GM23248 (cell line): ENCODE measurements around the gene ZDHHC11. TPM values are rescaled to one million over a fixed set of nuclear protein-coding genes. Genes with fewer than 3 reads are reported as not detected.
"Not testable (repeated sequence)": the region's sequence is repeated elsewhere in the genome, so short reads cannot be mapped to it uniquely, and the experiment has no call there.

Experiments used
- DNase-seq: peaks from one replicate; pipeline ENCODE4 v3.0.0-alpha.2; 2015
- H2AFZ ChIP-seq: fragments of 200-600 bp; sonication (generic); 2 replicates; pipeline ENCODE4 v1.6.1; 2016; ENCODE audit warnings: antibody characterized with exemption
- H3F3A ChIP-seq: fragments of 200-600 bp; sonication (generic); 2 replicates; pipeline ENCODE4 v1.6.1; 2016; ENCODE audit warnings: mild to moderate bottlenecking, antibody characterized with exemption, mixed run types; ENCODE audit not compliant: insufficient read depth
- H3K27ac ChIP-seq: fragments of 200-600 bp; sonication (generic); 2 replicates; pipeline ENCODE4 v1.5.1; 2016; ENCODE audit warnings: mild to moderate bottlenecking
- H3K27me3 ChIP-seq: fragments of 200-600 bp; sonication (generic); replicated peaks from 2 replicates; pipeline ENCODE4 v1.6.1; 2016; ENCODE audit warnings: mild to moderate bottlenecking; ENCODE audit not compliant: insufficient read depth
- H3K36me3 ChIP-seq: fragments of 200-600 bp; sonication (generic); 2 replicates; pipeline ENCODE4 v1.6.1; 2016; ENCODE audit warnings: low read depth, mild to moderate bottlenecking
- H3K4me1 ChIP-seq: fragments of 200-600 bp; sonication (generic); 2 replicates; pipeline ENCODE4 v1.6.1; 2016; ENCODE audit warnings: mild to moderate bottlenecking; ENCODE audit not compliant: insufficient read depth
- H3K4me2 ChIP-seq: fragments of 200-600 bp; sonication (generic); one replicate; pipeline ENCODE4 v1.6.1; 2016; ENCODE audit warnings: mild to moderate bottlenecking; ENCODE audit not compliant: unreplicated experiment
- H3K4me3 ChIP-seq: fragments of 200-600 bp; sonication (generic); 2 replicates; pipeline ENCODE4 v1.5.1; 2016; ENCODE audit warnings: mild to moderate bottlenecking
- H3K79me2 ChIP-seq: fragments of 200-600 bp; sonication (generic); 2 replicates; pipeline ENCODE4 v1.6.1; 2016; ENCODE audit warnings: mild to moderate bottlenecking; ENCODE audit not compliant: insufficient read depth
- H3K9ac ChIP-seq: fragments of 200-600 bp; sonication (generic); 2 replicates; pipeline ENCODE4 v1.6.1; 2016; ENCODE audit warnings: mild to moderate bottlenecking
- H3K9me2 ChIP-seq: fragments of 200-600 bp; sonication (generic); 2 replicates; pipeline ENCODE4 v1.6.1; 2016; ENCODE audit warnings: mixed run types, mild to moderate bottlenecking, moderate library complexity; ENCODE audit not compliant: insufficient read depth
- H3K9me3 ChIP-seq: fragments of 200-600 bp; sonication (generic); one replicate; pipeline ENCODE4 v1.6.1; 2017; ENCODE audit warnings: low read depth
- H4K20me1 ChIP-seq: fragments of 200-600 bp; sonication (generic); 2 replicates; pipeline ENCODE4 v1.6.0; 2016; ENCODE audit not compliant: insufficient read depth
- EZH2 ChIP-seq: fragments of 200-600 bp; sonication (generic); IDR thresholded peaks from 2 replicates; pipeline ENCODE4 v1.6.1; 2018; ENCODE audit warnings: antibody characterized with exemption, mild to moderate bottlenecking; ENCODE audit not compliant: insufficient read depth, poor library complexity, severe bottlenecking
- EZH2phosphoT487 ChIP-seq: fragments of 200-600 bp; sonication (generic); IDR thresholded peaks from 2 replicates; pipeline ENCODE4 v1.6.1; 2018; ENCODE audit warnings: antibody characterized with exemption, moderate library complexity, mild to moderate bottlenecking, low read depth; ENCODE audit not compliant: insufficient read depth
- WGBS, 2 experiments: methylation state at CpG; one replicate each; pipeline ENCODE4 v1.1.6; 2015 to 2017; ENCODE audit warnings: low lambda C conversion rate in 2 of 2, low coverage in 1 of 2; ENCODE audit errors: missing lambda C conversion rate in 2 of 2; 5-methylcytosine and 5-hydroxymethylcytosine counted together
- in situ Hi-C: fragments of 300-500 bp; cut with MboI; formaldehyde crosslinking; loops from 2 replicates; pipeline ENCODE4 v1.15.0; 2020
- polyA plus RNA-seq: library from polyadenylated mRNA; unstranded; fragments of >200 nt; fragmentation: Nextera tagmentation; extraction: Ambion mirVana; gene quantifications from 2 replicates; pipeline ENCODE4 v1.2.1, GENCODE V29; 2016
- total RNA-seq: library from RNA; depleted of rRNA; stranded (reverse); fragments of >200 nt; shearing (Covaris generic); gene quantifications from 2 replicates; pipeline ENCODE4 v1.2.3, GENCODE V29; 2014

ZDHHC11 gene
- total and polyA plus RNA-seq, 2 experiments from 2014 or later, result 0.26 to 0.65 TPM

DNA sequence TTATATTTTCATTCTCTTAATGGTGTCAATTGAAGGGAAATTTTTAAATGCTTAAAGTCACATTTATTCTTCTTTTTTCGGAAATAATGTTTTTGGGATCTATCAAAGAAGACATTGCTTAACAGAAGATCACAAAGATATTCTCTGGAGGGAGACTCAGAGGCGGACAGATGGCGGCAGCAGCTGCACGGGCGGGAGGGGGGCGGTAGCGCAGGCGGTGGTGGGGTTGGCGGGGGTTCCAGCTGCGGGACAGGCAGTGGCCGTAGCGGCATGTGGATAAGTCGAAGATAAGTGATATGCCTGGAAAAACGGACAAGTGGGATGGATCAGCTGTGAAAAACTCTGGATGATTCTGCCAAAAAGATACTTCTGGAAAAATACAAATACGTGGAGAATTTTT, 34.6 kb downstream of the ZDHHC11 start:
- no peak for DNase-seq
- H3K79me2 ChIP-seq, result no peaks in the 10 kb centered on the region
- no peak overlapping the region for H3K27ac ChIP-seq
- H4K20me1 ChIP-seq, result no peaks in the 10 kb centered on the region
- no peaks in the 10 kb centered on the region for H3K27me3 ChIP-seq
- H2AFZ ChIP-seq, result no peak overlapping the region
- H3K9ac ChIP-seq, result no peak overlapping the region
- no peak overlapping the region for H3K4me3 ChIP-seq
- no peak overlapping the region for H3K4me2 ChIP-seq
- in situ Hi-C loops, result no loop called here
- H3F3A ChIP-seq, result no peaks in the 10 kb centered on the region
- TF ChIP-seq EZH2 (no peak), EZH2phosphoT487 (no peak)
- no peaks in the 10 kb centered on the region for H3K9me2 ChIP-seq
- H3K36me3 ChIP-seq, result no peaks in the 10 kb centered on the region
- H3K4me1 ChIP-seq, result no peaks in the 10 kb centered on the region
- no peaks in the 10 kb centered on the region for H3K9me3 ChIP-seq
- 71 to 75% methylated on average over 15 of the region's 15 CpGs for WGBS, 2 experiments

DNA sequence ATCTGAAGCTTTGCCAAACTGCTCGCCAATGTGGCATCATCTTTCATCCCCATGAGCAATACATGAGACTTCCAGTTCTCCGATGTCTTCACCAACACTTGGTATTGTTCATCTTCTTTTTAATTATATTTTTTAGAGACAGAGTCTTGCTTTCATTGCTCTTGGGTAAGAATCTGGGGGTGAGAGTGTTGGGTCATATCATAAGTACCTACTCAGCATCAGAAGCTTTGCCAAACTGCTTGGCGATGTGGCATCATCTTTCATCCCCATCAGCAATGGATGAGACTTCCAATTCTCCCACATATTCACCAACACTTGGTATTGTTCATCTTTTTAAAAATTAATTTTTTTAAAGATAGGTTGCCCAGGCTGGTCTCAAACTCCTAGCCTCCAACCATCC, 35.3 kb downstream of the ZDHHC11 start:
- H3K36me3 ChIP-seq, result no peaks in the 10 kb centered on the region
- H3K4me2 ChIP-seq, result no peak overlapping the region
- H3K27me3 ChIP-seq, result no peaks in the 10 kb centered on the region
- no peak for DNase-seq
- H4K20me1 ChIP-seq, result no peaks in the 10 kb centered on the region
- TF ChIP-seq EZH2phosphoT487 (no peak), EZH2 (no peak)
- H3K9me2 ChIP-seq, result no peaks in the 10 kb centered on the region
- WGBS, 2 experiments, result 74 to 81% methylated on average over 3 of the region's 3 CpGs
- no peaks in the 10 kb centered on the region for H3K9me3 ChIP-seq
- H3K79me2 ChIP-seq, result no peaks in the 10 kb centered on the region
- H3F3A ChIP-seq, result no peaks in the 10 kb centered on the region
- no peak overlapping the region for H3K27ac ChIP-seq
- H3K9ac ChIP-seq, result no peak overlapping the region
- no peak overlapping the region for H2AFZ ChIP-seq
- in situ Hi-C loops, result no loop called here
- no peak overlapping the region for H3K4me3 ChIP-seq
- no peaks in the 10 kb centered on the region for H3K4me1 ChIP-seq

DNA sequence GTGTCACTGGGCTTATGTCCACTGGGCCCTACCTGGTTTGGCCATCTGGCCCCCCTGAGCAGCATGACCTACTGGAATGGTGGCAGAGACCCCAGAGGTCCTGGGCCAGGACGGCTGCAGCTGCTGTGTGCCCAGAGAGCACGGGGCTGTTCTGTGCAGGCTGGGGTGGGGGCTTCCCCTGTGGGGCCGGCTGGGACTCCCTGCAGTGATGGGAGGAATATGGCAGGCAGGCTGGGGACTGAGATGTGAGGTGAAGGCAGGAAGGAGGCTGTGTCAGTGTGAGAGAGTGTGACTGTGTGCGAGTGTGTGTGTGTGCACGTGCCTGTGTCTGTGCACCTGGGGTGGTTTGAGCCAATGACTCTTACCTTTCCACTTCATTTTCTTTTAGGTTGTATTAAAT, 37.2 kb downstream of the ZDHHC11 start:
- DNase-seq, H3K4me3 ChIP-seq, H4K20me1 ChIP-seq, H3K9ac ChIP-seq, H3K27ac ChIP-seq, H3K9me2 ChIP-seq, H3K9me3 ChIP-seq, H3K27me3 ChIP-seq, H3K36me3 ChIP-seq, H3K4me1 ChIP-seq, H3K4me2 ChIP-seq, H3K79me2 ChIP-seq, H3F3A ChIP-seq, in situ Hi-C loops, H2AFZ ChIP-seq: not testable (repeated sequence)
- WGBS, 2 experiments, result 22 to 36% methylated on average over 3 to 5 of the region's 5 CpGs

DNA sequence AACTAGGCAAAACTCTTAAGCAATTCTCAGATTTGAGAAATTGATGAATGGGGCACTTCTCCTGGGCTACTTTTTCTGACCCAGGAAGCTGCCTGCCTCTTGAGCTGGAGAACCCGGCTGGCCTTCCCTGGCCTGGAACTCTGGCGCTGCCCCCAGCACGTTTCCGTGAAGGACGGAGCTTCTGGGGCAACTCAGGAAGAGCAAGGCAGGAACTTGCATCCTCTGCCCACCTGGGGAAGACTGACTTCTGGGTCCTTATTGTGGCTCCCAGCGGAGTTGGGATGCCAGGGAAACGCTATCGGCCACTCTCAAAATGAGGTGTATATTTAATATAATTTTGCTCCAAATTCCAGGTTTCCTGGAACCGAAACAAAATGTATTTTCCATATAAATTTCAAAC, 39.4 kb downstream of the ZDHHC11 start:
- H3K79me2 ChIP-seq, H3K9ac ChIP-seq, H3K4me1 ChIP-seq, H2AFZ ChIP-seq, H3K36me3 ChIP-seq, H3K4me2 ChIP-seq, H3K27me3 ChIP-seq, in situ Hi-C loops, H3K9me3 ChIP-seq, DNase-seq, H3K27ac ChIP-seq, H3K4me3 ChIP-seq, H3F3A ChIP-seq, H4K20me1 ChIP-seq, H3K9me2 ChIP-seq: not testable (repeated sequence)
- WGBS, 2 experiments, result 60 to 71% methylated on average over 8 to 9 of the region's 9 CpGs

DNA sequence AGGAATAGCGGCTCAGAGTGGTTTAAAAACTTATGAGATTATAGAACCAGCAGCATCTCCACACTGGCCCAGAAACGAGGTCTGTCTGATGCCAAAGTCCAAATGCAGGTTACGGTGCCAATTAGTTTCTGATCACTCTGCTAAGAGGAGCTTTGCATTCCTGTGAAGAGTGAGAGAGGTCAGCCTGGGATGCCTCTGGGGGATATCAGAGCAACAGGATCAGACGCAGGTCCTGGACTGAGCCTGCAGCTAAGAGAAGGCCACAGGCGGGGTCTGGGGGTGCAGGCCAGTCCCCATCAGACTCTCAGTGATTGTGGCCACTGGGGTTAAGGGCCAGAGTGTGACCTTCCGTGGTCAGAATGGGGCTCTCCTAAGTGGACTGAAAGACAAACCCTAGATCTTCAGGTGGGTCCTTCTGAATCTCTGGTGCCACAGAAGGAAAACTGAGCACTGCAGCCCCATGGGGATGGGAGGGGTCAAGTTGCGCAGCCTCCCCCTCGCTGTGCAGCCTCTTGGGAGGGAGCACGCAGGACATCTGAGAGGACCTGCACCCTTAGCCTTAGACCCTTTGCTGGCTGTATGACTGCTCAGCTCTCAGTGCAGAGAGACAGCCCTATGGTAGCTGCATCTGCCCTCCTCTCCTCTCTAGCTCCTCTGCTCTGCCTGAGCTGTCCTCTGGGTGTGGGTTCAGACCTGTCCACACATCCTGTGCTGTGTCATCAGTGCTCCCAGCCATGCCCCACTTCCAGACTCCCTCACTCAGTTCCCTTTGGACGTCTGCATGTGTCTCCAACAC, 42.9 kb downstream of the ZDHHC11 start:
- H3K4me1 ChIP-seq, H4K20me1 ChIP-seq, H3F3A ChIP-seq, H3K4me3 ChIP-seq, H3K27me3 ChIP-seq, H3K27ac ChIP-seq, H3K9ac ChIP-seq, H3K9me2 ChIP-seq, H3K4me2 ChIP-seq, H3K79me2 ChIP-seq, H3K9me3 ChIP-seq, H3K36me3 ChIP-seq, H2AFZ ChIP-seq, DNase-seq, in situ Hi-C loops: not testable (repeated sequence)
- 48 to 49% methylated on average over 6 of the region's 10 CpGs for WGBS, 2 experiments
